Mesendoderm (in vitro differentiated cells): Measurements from ENCODE around the gene ALDH8A1.

Source experiments
- DNase-seq: peaks from one replicate; pipeline ENCODE4 v3.0.0; 2013
- H2AK5ac ChIP-seq: 2 replicates; pipeline ENCODE4 v1.6.1; 2013; ENCODE audit warnings: low read length, inconsistent platforms
- H2BK120ac ChIP-seq: 2 replicates; pipeline ENCODE4 v1.6.1; 2013; ENCODE audit warnings: low read depth, mild to moderate bottlenecking, low read length, moderate library complexity, mixed read lengths
- H2BK15ac ChIP-seq: replicated peaks from 2 replicates; pipeline ENCODE4 v1.6.1; 2013; ENCODE audit warnings: low read depth, mild to moderate bottlenecking, moderate library complexity
- H2BK5ac ChIP-seq: 2 replicates; pipeline ENCODE4 v1.6.1; 2013; ENCODE audit warnings: low read length, inconsistent platforms
- H3K18ac ChIP-seq: 2 replicates; pipeline ENCODE4 v1.6.1; 2013; ENCODE audit warnings: mild to moderate bottlenecking, low read length, mixed read lengths
- H3K23ac ChIP-seq: one replicate; pipeline ENCODE4 v1.6.1; 2013; ENCODE audit warnings: low read length
- H3K27ac ChIP-seq: 2 replicates; pipeline ENCODE4 v1.5.1; 2013; ENCODE audit warnings: low read depth, mild to moderate bottlenecking, inconsistent platforms, low read length, moderate library complexity
- H3K27me3 ChIP-seq: 2 replicates; pipeline ENCODE4 v1.6.1; 2013; ENCODE audit warnings: low read length, control low read depth, mild to moderate bottlenecking, inconsistent platforms; ENCODE audit not compliant: insufficient read depth, poor library complexity
- H3K36me3 ChIP-seq: 2 replicates; pipeline ENCODE4 v1.6.1; 2013; ENCODE audit warnings: low read length, inconsistent platforms; ENCODE audit not compliant: control insufficient read depth, insufficient read depth
- H3K4ac ChIP-seq: one replicate; pipeline ENCODE4 v1.6.1; 2013; ENCODE audit warnings: low read depth, mild to moderate bottlenecking, low read length, moderate library complexity
- H3K4me1 ChIP-seq: 2 replicates; pipeline ENCODE4 v1.6.1; 2013; ENCODE audit warnings: low read depth, low read length, inconsistent platforms; ENCODE audit not compliant: control insufficient read depth
- H3K4me2 ChIP-seq: 2 replicates; pipeline ENCODE4 v1.6.1; 2013; ENCODE audit warnings: low read length
- H3K4me3 ChIP-seq: 2 replicates; pipeline ENCODE4 v1.5.1; 2013; ENCODE audit warnings: mild to moderate bottlenecking, low read length
- H3K56ac ChIP-seq: one replicate; pipeline ENCODE4 v1.6.1; 2013; ENCODE audit warnings: low read length
- H3K79me1 ChIP-seq: 2 replicates; pipeline ENCODE4 v1.6.1; 2013; ENCODE audit warnings: low read length, inconsistent platforms
- H3K79me2 ChIP-seq: 2 replicates; pipeline ENCODE4 v1.6.1; 2013; ENCODE audit warnings: mild to moderate bottlenecking, low read length; ENCODE audit not compliant: control insufficient read depth, insufficient read depth
- H3K9ac ChIP-seq: 2 replicates; pipeline ENCODE4 v1.6.1; 2013; ENCODE audit warnings: low read length, inconsistent platforms
- H4K5ac ChIP-seq: one replicate; pipeline ENCODE4 v1.6.1; 2013; ENCODE audit warnings: low read length
- H4K8ac ChIP-seq: one replicate; pipeline ENCODE4 v1.6.1; 2013; ENCODE audit warnings: low read depth, mild to moderate bottlenecking, control low read depth, low read length, moderate library complexity
- WGBS: extraction: QIAGEN DNeasy Blood & Tissue Kit; methylation state at CpG from one replicate; pipeline ENCODE4 v1.1.7; 2013; ENCODE audit warnings: low lambda C conversion rate, missing lambda C conversion rate; ENCODE audit not compliant: insufficient coverage; ENCODE audit errors: extremely low coverage; 5-methylcytosine and 5-hydroxymethylcytosine counted together

ALDH8A1 gene

DNA sequence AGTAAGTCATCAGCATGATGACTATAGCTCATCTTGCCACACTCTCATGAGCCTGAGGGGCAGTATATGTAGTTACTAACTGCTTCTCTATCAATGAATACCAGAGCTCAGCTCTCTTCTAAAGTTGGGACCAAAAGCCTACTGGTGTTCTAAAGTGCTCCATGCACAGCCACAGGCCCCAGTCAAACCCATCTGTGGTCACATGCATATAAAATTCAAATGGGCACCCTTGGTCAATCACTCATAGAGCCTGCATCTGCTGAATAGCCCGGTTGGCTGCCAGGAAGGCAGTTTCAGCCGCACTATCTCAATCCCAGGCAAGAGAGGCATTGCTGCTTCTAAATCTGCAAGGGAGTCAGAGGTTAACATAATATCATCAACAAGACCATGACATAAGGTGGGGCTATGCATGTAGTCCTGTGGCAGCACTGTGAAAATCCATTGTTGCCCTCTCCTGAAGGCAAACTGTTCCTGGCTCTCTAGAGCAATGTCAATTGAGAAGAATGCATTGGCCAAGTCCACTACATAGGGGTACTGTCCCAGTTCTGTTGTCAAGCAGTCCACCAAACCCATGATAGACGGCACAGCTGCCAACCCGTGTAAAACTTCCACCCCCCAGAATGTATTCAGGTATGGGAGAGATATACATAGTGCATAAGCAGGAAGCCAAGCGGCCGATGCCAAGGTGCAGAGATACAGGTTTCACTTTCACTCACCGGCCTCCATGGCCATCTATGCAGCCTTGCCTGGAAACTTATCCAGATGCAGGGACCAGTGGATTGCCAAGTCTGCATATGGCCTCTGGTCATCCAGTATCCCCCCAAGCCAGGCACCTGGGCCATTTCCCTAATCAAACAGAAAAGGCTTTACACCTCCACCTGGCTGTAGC lies 76.2 kb downstream of the ALDH8A1 start:
- no peaks in the 10 kb centered on the region for H3K79me1 ChIP-seq
- H3K27ac ChIP-seq: no peak overlapping the region
- H3K9ac ChIP-seq: no peak overlapping the region
- H3K79me2 ChIP-seq: no peaks in the 10 kb centered on the region
- H2BK15ac ChIP-seq: no peak overlapping the region
- H4K5ac ChIP-seq: no peak overlapping the region
- no peaks in the 10 kb centered on the region for H3K4me1 ChIP-seq
- no peak overlapping the region for H3K56ac ChIP-seq
- H3K4me3 ChIP-seq: no peak overlapping the region
- H3K4ac ChIP-seq: no peak overlapping the region
- no peaks in the 10 kb centered on the region for H3K36me3 ChIP-seq
- H2BK120ac ChIP-seq: no peak overlapping the region
- H3K4me2 ChIP-seq: no peak overlapping the region
- H2AK5ac ChIP-seq: no peak overlapping the region
- H3K18ac ChIP-seq: no peak overlapping the region
- no peak for DNase-seq
- no peak overlapping the region for H2BK5ac ChIP-seq
- no peaks in the 10 kb centered on the region for H3K27me3 ChIP-seq
- no CpG with 5 or more reads among the region's 7 CpGs for WGBS
- H4K8ac ChIP-seq: no peak overlapping the region
- no peak overlapping the region for H3K23ac ChIP-seq

- Histone ChIP-seq H2BK15ac (no peak overlapping the region), H4K8ac (no peak overlapping the region), H3K36me3 (no peaks in the 10 kb centered on the region), H3K79me1 (no peaks in the 10 kb centered on the region), H3K9ac (no peak overlapping the region), H3K79me2 (no peaks in the 10 kb centered on the region), H3K27ac (no peak overlapping the region), H2BK5ac (no peak overlapping the region), H2AK5ac (no peak overlapping the region), H3K56ac (no peak overlapping the region), H3K4ac (no peak overlapping the region), H3K4me3 (no peak overlapping the region), H3K4me2 (no peak overlapping the region), H3K4me1 (no peaks in the 10 kb centered on the region), H3K18ac (no peak overlapping the region), H4K5ac (no peak overlapping the region), H3K27me3 (no peaks in the 10 kb centered on the region), H3K23ac (no peak overlapping the region), H2BK120ac (no peak overlapping the region)
- no peak for DNase-seq
- no CpG with 5 or more reads among the region's 9 CpGs for WGBS
Observed at GRCh38 chr6:134870677-134871498, 79.0 kb downstream of the ALDH8A1 start.

DNA sequence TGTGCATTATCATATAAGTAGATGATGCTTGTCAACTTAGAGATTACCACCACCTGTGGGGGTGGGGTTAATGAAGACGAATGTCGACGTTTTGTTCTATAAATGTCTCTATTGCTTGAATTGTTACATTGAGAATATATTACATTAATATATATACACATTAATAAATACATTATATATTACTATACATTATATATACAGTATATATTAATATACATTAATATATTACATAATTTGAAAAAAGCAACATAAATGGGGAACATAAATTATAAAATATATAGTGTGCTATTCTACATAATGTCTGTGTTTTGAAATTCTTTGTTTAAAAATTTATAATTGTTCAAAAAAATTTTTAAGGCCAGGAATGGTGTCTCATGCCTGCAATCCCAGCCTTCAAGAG lies 81.1 kb downstream of the ALDH8A1 start:
- no peak overlapping the region for H4K8ac ChIP-seq
- no peak for DNase-seq
- H3K9ac ChIP-seq: no peak overlapping the region
- WGBS: no CpG with 5 or more reads among the region's 3 CpGs
- no peaks in the 10 kb centered on the region for H3K4me1 ChIP-seq
- no peak overlapping the region for H3K27ac ChIP-seq
- no peaks in the 10 kb centered on the region for H3K27me3 ChIP-seq
- no peak overlapping the region for H4K5ac ChIP-seq
- no peak overlapping the region for H2BK15ac ChIP-seq
- no peak overlapping the region for H3K4me3 ChIP-seq
- H2BK5ac ChIP-seq: no peak overlapping the region
- no peak overlapping the region for H2BK120ac ChIP-seq
- no peak overlapping the region for H3K4ac ChIP-seq
- no peaks in the 10 kb centered on the region for H3K79me1 ChIP-seq
- no peak overlapping the region for H3K23ac ChIP-seq
- no peak overlapping the region for H2AK5ac ChIP-seq
- no peak overlapping the region for H3K4me2 ChIP-seq
- H3K79me2 ChIP-seq: no peaks in the 10 kb centered on the region
- no peak overlapping the region for H3K18ac ChIP-seq
- no peaks in the 10 kb centered on the region for H3K36me3 ChIP-seq
- H3K56ac ChIP-seq: no peak overlapping the region
